ENCODE results near the gene ITPRID2.

The ITPRID2 gene

GRCh38 chr2:181882246-181883020 is 9.1 kb upstream of the ITPRID2 start:
- DNase-seq: no peak

DNA sequence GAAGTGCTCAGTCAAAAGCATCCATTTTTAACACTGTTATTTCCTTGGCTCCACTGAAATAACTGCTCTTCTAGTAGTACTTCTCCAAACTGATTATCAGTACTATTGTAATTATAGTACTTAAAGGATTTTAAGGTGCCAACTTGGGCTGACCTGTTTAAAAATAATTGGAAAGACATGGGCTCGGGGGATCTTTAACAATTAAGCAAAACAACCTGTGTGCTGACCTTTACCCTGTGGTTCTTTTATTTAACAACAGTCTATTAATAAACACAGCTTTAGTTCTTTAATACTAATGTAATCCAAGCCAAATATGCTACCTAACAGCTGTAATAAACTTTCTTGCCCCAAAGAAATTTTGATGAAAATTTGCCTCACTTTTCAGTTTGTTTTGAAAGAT is 6.9 kb upstream of the ITPRID2 start:
- no peak for DNase-seq

DNA sequence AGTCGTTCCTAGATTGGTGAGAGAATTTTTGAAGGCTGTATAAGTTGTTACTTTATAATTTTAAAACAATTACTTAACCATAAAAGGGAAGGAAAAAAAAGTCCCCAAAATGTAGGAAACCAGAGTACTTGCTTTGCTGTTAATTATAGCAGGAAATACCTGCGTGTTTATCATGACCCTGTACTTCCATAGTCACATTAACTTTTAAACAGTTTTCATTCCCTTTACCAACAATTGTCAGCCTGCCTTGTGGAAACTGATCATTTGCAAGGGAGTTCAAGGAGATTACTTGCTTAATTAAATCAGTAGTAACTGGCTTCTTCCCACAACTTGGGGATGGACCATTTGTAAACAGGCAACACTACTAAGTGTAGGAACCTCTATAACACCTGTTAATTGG is 6.4 kb upstream of the ITPRID2 start:
- no peak for DNase-seq

DNA sequence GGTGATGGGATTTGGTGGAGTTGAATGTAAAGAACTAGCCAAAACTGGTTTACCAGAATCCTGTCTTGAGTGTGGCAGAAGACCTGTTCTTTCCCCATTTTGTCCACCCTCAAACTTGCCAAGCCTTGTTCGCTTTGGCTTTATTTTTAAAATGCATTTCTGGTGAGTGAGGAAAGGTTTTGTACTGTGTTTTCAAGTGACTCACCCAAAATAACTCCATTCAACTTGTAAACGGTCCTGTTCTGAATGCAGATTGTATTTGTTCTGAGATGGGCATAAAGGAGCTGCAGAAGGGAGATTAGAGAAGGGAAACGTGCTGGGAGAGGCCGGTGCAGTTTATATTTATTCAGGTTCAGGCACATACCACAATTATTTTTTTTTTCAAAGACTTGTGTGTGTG is 5.3 kb upstream of the ITPRID2 start:
- DNase-seq: no peak

DNA sequence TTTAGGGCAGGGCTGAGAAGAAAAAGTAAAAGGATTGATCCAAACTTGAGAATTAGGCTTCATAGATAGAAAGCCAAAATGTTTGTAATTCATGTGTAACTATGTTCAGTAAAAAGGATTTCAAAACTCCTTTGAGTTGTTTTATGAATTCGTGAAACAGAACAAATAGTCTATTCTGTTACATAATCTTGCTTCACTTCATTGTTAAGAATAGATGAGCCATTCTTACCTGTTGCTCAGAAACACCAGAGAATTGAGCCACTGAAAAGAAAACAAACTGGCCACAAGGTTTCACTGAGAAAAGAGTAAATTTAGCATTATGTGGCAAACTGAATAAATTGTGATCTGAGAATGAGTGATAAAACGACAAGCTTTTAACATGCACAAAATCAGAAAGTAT is 4.5 kb upstream of the ITPRID2 start:
- no peak for DNase-seq

GRCh38 chr2:181889776-181890175 is 1.8 kb upstream of the ITPRID2 start:
- no peak for DNase-seq

DNA sequence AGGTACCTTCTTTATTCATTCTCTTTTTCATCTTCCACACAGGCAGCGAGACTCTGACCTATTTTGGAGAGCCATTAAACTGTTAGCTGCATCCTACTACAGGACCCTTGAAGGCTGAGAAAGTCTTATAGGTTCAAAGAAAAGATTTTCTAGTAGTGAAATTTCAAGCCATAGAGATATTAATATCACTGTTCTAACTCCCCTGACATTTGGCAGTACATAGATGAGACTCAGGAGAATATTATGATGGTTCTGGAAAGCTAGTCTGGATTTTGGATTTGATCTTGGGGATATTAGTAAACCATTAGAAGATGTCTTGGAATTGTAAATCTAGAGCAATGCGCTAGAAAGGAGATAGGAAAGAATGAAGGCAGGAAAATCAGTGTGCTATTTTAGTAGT is 1.3 kb upstream of the ITPRID2 start:
- DNase-seq: no peak

- no peak for DNase-seq
Observed at GRCh38 chr2:181891966-181892798, 652 bp downstream of the ITPRID2 start.

DNA sequence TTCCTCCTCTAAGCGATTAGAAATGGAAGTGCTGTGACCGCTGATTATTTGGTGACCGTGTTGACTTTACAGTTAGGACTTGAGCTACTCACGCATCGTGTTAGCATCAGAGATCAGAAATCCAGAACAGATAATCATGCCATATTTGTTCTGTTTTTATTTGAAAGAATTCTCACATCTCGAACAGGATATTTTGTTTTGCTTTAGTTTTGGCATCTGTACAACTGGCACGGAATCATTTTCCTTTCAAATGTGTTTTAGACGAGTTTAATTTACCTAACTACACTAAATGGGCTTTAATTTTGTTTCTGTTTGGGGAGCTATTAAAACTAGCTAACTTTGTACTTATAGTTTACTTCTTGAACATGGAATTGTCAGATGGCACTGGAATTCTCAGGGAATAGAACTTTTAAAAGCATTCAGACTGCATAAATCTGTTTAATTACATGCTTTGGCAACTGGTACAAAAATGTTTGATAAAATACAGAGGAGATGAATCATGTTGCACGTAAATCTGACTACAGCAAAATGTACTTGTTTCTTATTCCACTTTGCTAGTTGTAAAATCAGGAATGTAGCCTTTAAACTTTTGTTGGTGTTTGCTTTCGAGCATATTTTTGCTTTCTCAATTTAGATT is 1.4 kb downstream of the ITPRID2 start:
- no peak for DNase-seq

DNA sequence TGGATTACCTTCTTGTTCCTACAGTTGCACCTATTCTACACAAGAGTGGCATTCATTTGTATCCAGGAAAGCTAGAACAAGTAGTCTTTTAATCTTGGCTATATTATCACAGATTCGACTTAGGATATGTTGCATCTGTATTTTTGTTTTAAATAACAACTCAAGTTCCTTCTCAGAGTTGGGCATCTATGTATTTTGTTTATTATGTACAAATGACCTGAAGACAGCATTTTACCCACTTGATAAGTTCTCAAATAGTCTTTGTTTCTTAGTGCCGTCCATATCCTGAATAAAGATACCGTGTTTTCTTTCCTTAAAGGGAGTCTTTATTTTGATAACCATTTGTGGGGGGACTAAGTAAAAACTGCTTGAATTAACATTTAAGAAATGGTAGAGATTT is 2.9 kb downstream of the ITPRID2 start:
- DNase-seq: no peak

DNA sequence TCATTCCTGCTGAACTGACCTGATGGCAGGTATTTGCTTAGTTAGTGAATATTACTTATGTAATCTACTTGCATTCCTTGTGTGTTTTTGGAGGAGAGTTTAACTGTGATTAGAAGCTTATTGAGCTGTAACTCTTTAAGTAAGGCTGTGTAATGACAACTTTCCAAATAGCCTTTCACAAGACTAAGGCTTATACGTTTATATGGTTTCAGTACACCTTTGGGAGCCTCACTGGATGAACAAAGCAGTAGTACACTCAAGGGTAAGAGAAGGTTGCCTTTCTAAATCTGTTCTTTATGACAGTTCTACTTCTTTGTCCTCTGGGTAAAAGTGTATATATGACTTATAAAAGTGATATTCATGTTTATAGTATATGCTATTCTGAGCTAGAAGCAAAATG is 4.3 kb downstream of the ITPRID2 start:
- DNase-seq: no peak

GRCh38 chr2:181896286-181896685 is 4.8 kb downstream of the ITPRID2 start:
- no peak for DNase-seq

DNA sequence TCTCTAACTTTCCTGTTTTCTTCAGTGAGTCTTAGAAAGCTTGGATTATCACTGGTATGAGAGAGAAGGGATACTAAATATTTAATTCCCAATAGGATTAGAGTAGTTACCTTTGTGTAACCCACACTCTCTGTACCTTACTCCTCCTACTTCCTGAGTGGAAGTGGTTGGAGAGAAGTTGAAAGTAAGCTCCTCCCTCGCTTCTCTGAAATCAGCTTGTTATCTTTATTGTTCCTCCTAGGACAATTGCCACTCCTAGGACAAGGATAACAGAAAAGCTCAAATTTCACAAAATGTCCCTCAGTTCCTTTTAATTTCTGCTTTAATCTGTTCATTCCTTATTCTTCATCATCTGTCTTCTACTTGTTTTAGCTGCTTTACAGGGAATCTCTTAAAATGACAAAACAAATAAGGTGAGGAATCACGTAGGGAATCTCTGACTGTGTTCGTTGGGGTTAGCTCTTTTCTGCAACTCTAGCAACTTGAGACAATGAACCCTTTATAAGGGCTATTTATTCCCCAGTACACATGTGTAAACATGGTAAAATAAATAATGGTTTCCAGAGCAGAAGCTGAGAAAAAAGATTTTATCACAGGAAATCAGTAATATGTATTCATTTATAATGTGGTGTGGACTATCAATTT is 8.6 kb downstream of the ITPRID2 start:
- DNase-seq: no peak

- no peak for DNase-seq
Observed at GRCh38 chr2:181902625-181903024, 11.1 kb downstream of the ITPRID2 start.

GRCh38 chr2:181904022-181904632 is 12.6 kb downstream of the ITPRID2 start:
- no peak for DNase-seq

- no peak for DNase-seq
Observed at GRCh38 chr2:181907057-181907456, 15.5 kb downstream of the ITPRID2 start.

- no peak for DNase-seq
Observed at GRCh38 chr2:181907635-181908034, 16.1 kb downstream of the ITPRID2 start.

- DNase-seq: no peak
Observed at GRCh38 chr2:181910028-181910831, 18.7 kb downstream of the ITPRID2 start.

DNA sequence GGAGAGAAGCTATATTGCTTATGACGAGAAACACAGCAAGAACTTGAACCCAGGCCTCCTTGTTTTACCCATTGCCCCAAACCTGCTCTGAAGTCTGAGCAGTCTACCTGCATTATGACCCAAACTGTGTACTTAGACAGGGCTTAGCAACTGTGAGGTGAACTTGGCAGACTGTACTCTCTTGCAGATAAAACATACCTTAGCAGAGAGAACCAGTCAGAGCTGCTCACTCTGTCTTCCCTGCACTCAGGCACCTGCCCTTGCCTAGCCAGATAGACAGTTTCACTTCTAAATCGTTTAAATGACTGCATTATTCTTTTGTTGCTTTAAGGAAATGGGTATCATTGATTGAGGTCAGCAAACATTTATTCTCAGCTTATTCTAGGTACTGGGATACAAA is 20.3 kb downstream of the ITPRID2 start:
- DNase-seq: no peak

GRCh38 chr2:181915102-181915501 is 23.6 kb downstream of the ITPRID2 start:
- no peak for DNase-seq

DNA sequence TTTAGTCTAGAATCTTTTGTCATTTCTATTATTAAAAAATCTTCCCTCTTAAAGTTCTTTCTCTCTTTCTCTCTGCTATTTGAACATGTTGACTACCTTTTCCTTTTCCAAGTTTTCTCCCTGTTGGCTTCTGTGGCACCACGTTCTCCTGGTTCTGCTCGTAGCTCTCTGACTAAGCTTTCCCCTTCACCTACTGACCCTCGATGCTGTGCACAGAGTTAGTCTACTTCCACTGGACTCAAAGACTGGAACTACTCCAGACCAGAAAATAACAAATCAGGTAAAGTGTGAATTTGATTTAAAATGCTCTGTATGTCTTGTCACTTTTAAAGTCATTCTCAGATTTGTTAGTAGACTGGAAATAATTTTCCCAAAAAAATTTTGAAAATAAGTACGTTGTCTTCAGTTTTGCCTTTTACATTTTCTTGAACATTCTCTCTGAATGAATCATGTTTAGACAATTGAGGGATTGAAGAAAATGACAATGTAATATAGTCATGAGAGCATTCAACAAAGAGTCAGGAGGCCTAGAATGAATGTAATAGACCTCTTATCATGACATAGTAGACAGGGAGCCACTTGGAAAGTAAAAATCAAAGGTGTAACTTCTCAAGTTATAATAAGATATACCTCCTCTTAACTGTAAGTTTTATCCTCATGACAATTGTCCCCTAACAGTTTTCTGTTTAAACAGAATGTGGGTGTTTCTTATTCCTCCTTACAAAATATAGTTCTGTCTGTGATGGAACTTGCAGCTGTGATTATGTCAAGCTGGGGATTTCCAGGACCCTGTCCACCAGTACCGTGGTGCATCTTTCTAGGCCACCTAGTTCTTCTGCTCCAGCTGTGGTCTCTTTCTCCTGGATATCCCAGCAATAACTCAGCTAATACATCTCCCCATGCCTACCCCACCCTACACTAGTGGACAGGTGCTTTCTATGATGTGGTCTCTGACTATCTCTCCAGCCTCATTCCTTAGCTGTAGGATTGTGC is 25.5 kb downstream of the ITPRID2 start:
- no peak for DNase-seq
